ENCODE measurements around the gene TXN2.

TXN2 gene

GRCh38 chr22:36480941-36481392, 473 bp downstream of the TXN2 start:
- no peak for DNase-seq

- no peak for DNase-seq
Measured at GRCh38 chr22:36478966-36479365, 2.5 kb downstream of the TXN2 start.

- no peak for DNase-seq
Measured at GRCh38 chr22:36475341-36475740, 6.1 kb downstream of the TXN2 start.

GRCh38 chr22:36472689-36473088, 8.8 kb downstream of the TXN2 start:
- no peak for DNase-seq

- DNase-seq, result no peak
Measured at GRCh38 chr22:36471341-36471821, 10.1 kb downstream of the TXN2 start.

GRCh38 chr22:36470994-36471331, 10.5 kb downstream of the TXN2 start:
- no peak for DNase-seq

- peak; percentile 85 for DNase-seq
Measured at GRCh38 chr22:36470162-36470993, 11.1 kb downstream of the TXN2 start.

- no peak for DNase-seq
Measured at GRCh38 chr22:36469094-36469710, 12.2 kb downstream of the TXN2 start.

GRCh38 chr22:36467946-36468345, 13.5 kb downstream of the TXN2 start:
- DNase-seq, result no peak

GRCh38 chr22:36467042-36467810, 14.2 kb downstream of the TXN2 start:
- DNase-seq, result no peak

GRCh38 chr22:36466258-36466657, 15.2 kb downstream of the TXN2 start:
- DNase-seq, result no peak

- DNase-seq, result no peak
Measured at GRCh38 chr22:36465232-36466021, 16.0 kb downstream of the TXN2 start.

- no peak for DNase-seq
Measured at GRCh38 chr22:36464715-36465231, 16.7 kb downstream of the TXN2 start.

- no peak for DNase-seq
Measured at GRCh38 chr22:36463783-36464184, 17.7 kb downstream of the TXN2 start.

GRCh38 chr22:36461665-36462649, 19.5 kb downstream of the TXN2 start:
- no peak for DNase-seq

- no peak for DNase-seq
Measured at GRCh38 chr22:36460202-36460601, 21.2 kb downstream of the TXN2 start.

GRCh38 chr22:36457688-36458450, 23.6 kb downstream of the TXN2 start:
- no peak for DNase-seq

- DNase-seq, result no peak
Measured at GRCh38 chr22:36456464-36456845, 25.0 kb downstream of the TXN2 start.

GRCh38 chr22:36455571-36456463, 25.6 kb downstream of the TXN2 start:
- DNase-seq, result no peak

Data from CD4-positive, alpha-beta T cell treated with Interleukin-17A for 4 hours (primary cell).